HG02571 (cell line): Measurements from ENCODE around the gene SP8.

Experiments
- ATAC-seq: cut with Tn5 transposase; IDR thresholded peaks from one replicate; pipeline ENCODE4 v1.9.1; 2021; ENCODE audit warnings: mild to moderate bottlenecking, moderate library complexity; ENCODE audit not compliant: unreplicated experiment

The SP8 gene

DNA sequence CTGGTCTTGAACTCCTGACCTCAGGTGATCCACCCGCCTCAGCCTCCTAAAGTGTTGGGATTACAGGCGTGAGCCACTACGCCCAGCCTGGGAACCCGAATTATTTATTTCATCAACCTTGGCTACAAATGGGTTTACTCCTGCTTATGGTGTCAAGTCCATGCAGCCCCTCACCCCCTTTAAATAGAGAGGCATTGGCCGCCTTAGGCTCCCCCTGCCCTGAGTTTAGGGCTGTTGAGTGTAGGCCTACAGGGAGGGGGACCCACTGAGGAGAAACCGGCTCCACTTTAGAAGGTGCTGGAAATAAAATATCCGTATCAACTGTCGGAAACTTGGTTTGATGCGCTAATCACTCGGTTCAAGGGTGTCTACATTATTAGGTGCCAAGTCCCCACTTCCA, 8.7 kb upstream of the SP8 start:
- no peak for ATAC-seq

DNA sequence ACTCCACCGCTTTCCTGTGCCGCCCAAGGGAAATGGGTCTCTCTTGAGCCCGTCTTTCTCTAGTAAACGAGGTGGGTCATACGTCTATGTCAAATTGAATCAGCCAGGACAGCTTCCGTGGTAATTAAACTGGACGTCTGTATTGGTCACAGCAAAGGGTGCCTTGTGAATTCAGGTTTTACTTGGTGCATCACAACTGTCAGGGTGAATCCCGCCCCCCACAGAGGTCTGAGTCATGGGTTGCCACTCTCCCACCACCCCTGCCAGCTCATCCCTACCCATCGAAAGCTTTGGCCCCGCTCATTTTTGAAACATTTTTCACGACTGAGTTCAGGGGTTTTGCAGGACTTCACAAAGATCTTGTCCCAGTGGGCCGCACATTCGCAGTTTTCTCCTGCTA, 8.0 kb upstream of the SP8 start:
- no peak for ATAC-seq

DNA sequence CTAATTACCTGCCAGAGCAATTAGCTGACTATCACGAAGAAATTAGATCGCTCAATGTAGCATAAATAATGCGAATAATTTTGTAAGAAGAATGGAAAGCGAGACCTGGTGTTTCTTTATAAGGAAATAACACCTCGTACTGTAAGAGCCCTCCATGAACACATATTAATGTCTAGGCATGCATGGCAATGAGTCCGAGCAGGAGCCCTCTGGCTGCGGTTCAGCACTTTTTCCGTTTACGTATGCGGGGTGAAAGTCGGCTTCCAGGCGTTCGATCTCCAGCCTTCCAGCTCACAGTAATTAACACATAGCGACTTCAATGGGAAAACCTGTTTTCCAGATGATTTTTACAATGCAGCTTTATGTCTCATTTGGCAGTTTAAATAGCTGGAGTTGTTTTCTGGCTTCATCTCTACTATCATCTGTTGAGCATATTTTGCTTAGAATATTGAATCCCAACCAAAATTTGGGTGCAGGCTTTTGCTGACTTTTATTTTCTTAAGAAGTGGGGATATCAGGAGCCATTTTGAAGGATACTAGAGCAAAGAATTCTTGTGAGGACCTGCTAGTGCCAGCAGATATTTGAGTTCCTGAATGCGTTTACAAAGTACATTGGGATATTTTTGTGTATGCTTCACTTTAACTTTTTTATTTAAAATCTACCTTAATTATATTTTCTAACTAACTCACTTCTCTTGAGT, 7.2 kb upstream of the SP8 start:
- no peak for ATAC-seq

DNA sequence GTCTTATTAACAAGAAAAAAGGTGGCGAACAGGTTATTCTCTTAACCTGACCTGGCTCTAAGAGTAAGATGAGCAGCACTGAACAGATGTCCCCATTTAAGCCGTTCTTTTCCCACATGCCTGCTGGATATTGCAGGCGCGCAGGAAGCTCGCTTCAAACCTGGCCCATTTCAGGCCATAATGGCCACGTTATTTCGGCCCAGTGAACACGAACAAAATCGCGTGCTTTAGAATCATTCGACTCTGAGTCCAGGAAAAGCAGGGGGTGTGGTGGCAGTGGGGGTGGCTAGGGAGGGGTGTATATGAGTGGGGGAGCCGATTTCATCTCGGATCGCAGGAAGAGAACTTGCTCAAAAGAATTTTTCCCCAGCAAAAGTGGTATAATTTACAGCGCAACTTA, 6.6 kb upstream of the SP8 start:
- ATAC-seq = no peak

DNA sequence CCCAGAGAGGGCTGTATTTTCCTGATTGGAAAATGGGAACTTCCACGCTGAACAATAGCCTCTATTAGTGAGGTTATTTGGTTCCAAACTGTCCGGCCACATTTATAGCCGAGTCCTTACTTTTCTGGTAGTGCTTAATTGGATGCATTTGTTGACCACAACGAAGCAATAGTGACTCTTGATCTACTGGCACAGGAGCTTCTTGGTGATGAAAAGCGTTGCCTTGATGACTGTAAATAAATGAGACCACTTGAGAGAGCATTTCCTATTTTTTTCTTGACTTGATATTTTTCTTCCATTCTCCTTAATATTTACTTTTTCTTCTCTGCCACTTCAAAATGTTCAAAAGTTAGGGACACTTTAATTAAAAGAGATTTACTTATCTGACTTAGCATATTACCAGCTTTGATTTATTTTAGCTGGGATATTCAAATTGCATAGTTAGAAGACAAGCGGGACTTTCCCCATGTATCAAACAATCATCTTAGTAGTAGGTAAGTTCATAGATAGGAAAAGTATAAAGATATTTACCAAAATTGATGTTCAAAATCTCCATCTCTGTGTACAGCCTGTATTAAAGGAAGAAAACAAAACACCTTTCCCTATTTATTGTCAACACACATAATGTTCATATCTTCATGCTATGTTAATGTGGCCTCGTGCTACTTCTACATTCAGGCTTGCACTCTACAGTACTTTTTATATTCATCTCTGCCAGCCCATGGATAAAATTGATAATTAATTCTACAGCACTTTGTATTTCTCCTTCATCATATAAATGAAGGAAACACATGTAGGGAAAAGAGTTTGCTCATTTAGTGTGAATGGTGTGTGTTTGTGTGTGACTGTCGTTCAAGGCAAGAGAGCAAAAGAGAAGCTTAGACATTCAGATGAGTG, 5.1 kb upstream of the SP8 start:
- no peak for ATAC-seq

DNA sequence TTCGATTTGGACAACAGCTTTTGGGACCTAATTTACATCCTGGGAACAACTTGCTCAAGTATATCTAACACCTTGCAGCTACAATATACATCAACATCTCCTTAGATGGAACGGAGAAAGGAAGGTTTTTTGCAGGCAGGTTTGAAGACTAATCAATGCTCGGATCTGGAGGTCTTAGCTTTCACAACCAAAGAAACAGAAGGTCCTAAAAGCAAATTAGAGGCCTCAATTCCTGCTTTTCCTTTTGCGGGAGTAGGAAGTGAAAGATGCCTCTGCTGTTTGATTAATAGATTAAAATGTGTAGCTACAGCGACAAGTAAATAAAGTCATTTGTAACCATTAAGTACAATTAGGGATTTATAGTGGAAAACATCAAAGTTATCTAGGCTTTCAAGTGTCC, 3.7 kb upstream of the SP8 start:
- ATAC-seq = no peak

DNA sequence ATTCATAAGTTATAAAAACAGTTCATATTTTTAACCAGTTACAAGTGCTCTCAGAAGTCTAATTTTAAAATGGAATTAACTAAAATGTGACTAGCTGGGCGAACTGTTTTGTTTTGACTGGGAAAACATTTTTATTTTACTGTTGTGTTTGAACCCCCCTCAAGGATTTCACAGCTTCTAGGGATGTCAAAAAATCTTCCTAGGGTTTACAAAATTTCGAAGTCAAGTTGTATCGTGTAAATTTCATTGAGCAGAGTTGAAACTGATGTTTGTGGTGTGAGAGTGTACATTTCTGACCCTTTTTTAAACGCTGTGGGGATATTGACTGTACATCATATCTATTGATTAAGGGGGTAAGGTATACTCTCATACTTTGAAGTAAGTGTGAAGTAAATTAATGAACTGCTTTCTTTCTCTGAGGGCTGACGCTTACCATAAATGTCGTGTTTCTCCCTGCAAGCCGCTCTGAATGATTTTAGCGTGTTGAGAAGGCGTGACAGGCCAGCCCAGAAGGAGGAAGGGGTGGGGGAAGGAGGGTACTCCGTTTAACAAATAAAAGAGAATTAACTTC, 1.8 kb upstream of the SP8 start:
- no peak for ATAC-seq

DNA sequence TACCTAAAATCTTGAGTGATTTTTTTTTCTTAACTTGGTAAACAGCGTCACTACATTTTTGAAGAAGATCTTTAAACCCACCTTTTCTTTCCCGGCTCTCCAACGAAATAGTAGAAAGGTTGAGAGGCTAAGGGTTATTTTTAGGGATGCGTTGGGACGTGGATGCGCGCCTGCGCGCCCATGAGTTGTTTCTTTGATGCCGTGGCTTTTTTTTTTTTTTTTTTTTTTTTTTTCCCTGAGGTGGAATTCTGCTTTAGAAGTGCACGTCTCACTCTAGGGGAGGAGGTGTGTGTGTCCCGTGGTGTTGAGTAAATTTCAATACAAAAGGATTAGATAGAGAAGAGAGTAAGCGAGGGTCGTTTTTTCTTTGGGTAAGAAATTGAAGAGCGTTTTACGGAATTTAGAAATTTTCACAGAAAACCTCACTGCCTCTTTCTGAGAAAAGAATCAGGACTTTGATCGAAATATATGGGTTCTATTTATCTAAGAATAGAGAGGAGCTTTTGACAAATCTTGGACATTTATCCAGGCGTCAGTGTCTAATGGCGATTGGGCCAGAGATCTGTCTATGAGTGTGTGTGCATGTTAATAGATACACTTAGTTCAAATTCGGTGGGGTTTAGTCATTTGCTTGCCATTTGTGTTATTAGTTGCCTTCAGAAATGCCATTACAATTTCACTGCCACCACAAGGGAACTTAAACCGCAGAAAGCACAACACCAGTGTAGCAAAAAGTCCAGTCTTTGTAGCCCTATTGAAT, 1.2 kb upstream of the SP8 start:
- ATAC-seq = no peak

DNA sequence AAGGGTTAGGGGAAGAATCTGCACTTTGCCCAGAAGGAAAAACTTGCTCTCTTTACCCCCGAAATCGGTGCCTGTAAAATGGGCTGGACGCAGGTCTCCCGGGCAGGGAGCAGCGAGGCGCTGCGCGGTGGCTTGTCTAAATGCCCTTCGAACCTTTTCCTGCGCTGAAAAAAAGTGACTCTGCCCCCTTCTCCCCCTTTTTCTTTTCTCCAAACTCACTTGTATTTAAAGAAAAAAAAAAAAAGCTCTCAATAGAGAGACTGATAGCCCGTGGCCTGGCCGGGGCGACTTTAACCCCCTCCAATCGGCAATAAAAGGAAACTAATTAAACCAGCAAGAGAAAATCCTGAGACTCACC, 286 bp downstream of the SP8 start:
- ATAC-seq = no peak

DNA sequence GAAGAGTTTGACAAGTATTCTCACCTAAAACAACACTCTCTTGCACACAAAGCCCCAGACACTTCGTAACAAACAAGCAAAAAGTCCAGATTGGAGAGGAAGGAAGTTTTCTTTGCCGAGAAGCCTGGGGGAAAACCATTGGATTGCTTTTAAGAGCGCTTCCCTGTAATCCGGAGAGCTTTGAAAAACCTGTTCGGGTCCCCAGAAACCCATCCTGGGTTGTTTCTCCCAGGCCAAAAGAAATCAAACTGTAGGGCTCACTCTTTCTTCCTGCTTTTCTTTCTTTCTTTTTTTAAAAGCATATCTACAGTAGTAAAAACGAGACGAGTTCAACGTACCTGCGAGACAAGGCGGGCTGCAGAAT, 655 bp downstream of the SP8 start:
- ATAC-seq = no peak

DNA sequence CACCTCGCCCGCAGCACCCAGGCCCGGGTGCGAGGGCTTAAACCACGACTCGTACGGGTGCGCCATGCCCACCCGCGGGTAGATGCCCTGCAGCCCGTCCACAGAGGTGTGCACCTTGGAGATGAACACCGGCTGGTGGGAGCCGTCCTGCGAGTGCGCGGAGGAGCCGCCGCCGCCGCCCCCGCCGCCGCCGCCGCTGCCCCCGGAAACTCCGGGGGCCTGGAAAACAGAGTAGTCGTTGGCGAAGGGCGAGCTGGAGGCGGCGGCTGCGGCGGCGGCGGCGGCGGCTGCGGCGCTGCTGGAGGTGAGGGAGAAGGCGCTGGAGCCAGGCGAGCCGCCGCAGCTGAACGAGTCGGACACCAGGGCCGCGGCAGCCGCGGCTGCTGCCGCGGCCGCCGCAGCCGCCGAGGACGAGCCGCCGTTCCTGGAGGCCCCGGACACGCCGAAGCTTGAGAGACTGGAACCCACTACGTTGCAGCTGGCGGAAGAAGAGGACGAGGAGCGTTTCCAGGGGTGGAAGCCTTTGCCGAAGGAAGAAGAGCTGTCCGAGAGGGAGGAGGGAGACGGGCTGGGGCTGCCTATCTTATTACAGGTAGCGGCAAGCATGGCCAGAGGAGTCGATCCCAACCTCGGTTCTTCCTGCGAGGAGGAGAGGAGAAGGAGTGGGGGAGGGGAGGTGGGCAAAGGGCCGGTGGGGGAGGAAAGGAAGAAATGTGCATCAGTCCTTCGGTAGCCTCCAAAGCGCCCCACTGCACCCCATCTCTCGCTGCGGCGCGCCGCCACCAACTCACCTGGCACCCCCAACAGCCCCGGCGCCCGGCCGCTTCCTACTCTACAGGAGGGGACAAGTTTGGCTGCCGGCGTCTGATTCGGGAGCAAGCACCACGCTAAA, 1.3 kb downstream of the SP8 start:
- no peak for ATAC-seq

DNA sequence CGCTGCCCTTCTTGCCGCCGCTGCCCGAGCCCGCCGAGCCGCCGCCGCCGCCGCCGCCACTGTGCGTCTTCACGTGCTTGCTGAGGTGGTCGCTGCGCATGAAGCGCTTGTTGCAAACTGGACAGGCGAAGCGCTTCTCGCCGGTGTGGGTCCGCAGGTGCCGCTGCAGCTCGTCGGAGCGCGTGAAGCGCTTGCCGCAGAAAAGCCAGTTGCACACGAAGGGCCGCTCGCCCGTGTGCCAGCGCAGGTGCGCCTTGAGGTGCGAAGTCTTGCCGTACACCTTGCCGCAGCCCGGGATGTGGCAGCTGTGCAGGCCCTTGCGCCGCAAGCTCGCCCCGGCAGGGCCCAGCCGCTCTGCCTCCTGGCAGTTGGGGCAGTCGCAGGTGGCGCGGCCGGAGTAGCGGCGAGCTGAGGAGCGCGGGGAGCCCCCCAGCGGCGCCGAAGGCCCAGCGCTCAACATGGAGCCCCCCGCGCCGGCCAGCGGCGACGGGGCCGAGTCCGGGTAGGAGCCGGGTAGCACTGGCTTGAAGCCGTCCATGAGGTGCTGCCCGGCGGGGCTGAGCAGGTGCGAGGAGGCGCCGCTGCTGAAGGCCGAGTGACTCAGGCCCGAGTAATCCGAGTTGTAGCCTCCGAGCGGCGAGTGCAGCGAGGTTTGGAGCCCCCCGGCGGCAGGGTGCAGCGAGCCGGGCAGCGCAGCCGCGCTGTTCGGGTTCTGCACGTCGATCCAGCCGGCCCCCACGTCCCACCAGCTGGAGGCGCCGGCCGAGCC, 2.1 kb downstream of the SP8 start:
- ATAC-seq = no peak

DNA sequence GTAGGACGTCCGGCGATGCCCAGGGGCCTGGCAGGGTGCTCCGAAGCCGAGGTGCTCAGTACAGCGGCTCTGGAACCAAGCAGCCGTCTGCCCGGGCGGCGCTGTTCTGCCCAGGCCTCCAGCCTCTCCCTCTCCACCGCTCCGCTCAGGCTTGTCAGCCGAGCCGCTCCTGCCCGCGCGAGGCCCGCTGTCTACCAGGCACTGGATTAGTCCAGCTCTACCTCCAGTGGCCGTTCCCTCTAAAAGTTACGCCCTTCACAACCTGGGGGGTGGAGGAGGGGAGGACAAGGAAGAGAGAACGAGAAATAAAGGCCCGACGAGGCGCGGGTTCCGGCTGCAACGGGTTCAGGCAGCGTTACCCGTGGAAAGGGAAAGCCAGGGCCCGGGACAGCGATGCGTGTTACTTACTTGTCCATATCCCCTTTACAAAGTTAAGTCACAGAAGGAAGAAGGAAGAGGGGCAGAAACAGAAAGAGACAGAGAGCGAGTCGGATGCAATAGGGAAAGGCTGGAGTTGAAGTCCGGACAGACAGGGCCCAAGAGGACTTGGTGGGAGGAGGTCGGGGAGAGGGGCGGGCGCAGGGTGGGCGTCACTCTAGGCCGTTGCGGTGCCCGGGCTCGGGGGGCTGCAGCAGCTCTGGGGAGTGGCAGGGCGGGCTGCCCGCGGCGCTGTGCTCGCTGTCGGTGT, 2.8 kb downstream of the SP8 start:
- ATAC-seq = no peak

DNA sequence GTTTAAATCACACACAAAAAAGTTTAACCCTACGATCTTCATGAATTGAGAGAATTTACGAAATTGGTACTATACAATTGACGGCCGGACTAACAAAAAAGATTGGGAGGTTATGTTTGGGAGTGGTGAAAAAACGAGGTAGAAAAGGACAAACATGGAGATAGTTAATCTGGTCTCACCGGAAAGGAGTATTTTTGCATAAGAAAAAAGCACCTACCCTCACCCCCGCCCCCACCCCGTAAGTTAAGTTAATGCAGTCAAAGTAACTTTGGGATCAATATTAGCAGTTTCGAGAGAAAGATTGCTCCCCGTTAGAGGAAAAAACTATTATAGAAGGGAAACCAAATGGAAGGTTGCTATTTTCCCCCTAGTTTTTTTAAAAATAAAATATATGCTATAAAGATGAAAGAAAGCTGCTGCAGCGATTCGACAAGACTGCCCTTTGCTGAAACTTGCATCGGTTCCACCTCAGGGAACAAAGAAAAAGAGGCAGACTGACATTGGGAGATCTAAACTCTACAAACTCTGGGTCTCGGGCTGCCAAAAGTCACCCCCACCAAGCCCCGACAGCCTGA, 3.5 kb downstream of the SP8 start:
- ATAC-seq = no peak

DNA sequence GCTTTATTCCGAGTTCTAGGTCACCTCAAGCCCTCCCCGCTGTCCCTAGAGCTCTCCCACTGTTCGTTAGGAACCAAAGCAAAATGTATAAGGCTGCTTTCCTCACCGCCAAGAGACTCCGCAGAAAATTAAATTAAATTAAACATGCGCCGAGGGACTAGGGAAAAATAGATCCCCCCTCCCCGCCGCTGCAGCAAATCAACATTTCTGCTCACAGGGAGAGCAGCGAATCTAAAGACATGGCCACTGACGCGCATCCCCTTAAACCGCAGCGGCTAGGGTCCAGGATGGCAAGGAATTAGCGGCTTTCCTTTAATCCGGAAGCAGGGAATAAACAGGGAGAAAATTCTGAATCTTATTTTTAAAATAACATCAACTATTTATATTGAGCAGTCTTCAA, 7.6 kb downstream of the SP8 start:
- no peak for ATAC-seq

DNA sequence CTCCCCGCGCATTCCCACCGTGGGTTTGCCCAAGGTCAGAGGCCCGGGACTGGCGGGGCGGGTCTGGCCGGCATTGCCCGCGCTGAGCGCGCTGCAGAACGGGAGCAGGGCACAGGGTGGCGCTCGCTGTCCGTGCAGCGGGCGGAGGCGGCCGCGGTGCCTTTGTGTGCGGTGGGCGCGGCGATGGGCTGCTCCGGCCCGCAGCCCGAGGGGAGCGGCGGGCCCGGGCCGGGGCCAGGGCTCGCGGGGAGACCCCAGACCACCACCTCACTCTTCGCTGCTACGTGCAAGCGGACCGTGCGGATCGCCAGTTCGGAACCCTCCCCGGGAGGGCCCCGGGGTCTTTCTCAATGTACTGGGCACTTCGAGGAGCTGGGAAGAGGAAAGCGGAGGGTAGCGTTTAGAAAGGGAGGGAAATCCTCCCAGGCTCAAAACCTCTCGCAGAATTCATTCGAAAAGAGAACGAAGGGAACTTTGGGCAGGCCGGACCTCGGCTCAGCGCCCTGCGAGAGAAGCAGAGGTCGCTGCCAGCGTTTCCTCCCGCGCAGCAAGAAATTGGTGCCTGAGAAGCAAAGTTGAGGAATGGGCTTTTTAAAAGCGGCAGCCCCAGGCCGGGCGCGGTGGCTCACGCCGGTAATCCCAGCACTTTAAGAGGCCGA, 8.5 kb downstream of the SP8 start:
- peak; percentile 78 for ATAC-seq

DNA sequence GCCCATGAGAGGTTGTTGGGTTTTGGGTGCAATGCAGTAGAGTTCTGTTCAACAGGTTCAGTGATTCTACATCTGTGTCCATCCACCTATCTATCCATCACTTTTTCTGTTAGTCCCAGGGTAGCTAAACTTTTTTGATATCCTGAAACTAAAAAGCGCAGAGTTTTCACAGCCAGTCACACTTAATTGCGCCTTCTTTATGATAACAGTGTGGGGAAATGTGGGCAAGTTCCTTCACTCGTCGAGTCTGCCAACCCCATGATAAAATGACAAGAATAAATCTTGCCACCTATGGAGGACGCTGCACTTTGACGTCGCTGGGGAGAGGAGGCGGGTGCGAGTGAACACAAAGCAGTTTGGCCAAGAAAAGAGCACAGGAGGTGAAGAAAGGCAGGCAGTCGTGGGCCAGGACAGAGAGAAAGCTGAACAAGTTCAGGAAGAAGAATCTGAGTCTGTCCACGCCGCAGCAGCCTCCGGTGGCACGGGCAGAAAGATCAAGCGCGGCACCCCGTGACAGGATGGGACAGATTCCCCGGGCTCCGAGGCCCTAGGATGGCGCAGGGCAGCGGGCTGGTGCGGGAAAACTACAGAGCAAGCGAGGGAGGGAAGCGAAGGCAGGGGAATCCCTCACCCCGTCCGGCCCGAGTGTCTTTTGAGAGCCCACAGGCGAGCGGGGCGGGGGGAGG, 9.2 kb downstream of the SP8 start:
- ATAC-seq = no peak

DNA sequence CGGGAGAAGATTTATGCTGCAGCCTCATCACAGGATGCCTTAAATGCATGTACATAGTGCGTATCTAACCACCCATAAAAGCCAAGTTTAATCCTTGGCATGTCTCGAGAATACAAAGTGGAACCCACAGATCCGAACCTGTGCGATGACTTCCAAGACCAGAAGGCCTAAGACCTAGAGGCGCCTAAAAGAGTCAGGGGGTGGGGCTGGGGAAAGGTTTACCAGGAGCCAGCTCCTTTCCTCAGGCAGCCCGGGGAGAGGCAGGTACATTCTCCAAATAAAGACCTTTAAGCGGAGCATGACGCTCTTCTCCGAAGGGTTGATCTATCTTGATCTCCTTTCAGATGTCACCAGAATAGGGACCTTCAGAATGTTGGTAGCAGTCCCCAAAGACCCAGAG, 9.7 kb downstream of the SP8 start:
- no peak for ATAC-seq
